Peyer's patch (tissue), 4 donors: Measurements from ENCODE around the gene ADAMTSL3. TPM values are rescaled to one million over a fixed set of nuclear protein-coding genes. Genes with fewer than 3 reads are reported as not detected.
A peak's percentile ranks its signal among the peaks of the same experiment; 100 is the strongest.

Source experiments
- DNase-seq, 3 donors: peaks; one replicate each; pipeline ENCODE4 v3.0.0-alpha.2; 2017 to 2019
- H3K27ac ChIP-seq, 4 donors: fragments of 200-600 bp; sonication (generic); one replicate each; pipeline ENCODE4 v1.5.1; 2016 to 2019
- H3K27me3 ChIP-seq, 2 donors: fragments of 200-600 bp; sonication (generic); one replicate each; pipeline ENCODE4 v1.5.1; 2019
- H3K36me3 ChIP-seq, 3 donors: fragments of 200-600 bp; sonication (generic); one replicate each; pipeline ENCODE4 v1.5.1; 2016 to 2019
- H3K4me1 ChIP-seq, 4 donors: fragments of 200-600 bp; sonication (generic); one replicate each; pipeline ENCODE4 v1.5.1; 2016 to 2019
- H3K4me3 ChIP-seq, 4 donors: fragments of 200-600 bp; sonication (generic); 1 replicate in 3 of 4; 2 replicates in 1 of 4; pipeline ENCODE4 v1.5.1; 2016 to 2019; ENCODE audit warnings: mild to moderate bottlenecking in 1 of 4
- H3K9me3 ChIP-seq, 4 donors: fragments of 200-600 bp; sonication (generic); one replicate each; pipeline ENCODE4 v1.5.1; 2016 to 2019; ENCODE audit warnings: mild to moderate bottlenecking in 1 of 4
- POLR2A ChIP-seq, 2 donors: fragments of 450-650 bp; IDR thresholded peaks; one replicate each; pipeline ENCODE4 v1.5.1; 2017; ENCODE audit warnings: antibody characterized with exemption in 2 of 2, mild to moderate bottlenecking in 2 of 2, moderate library complexity in 2 of 2
- total RNA-seq, 4 donors: library from RNA; depleted of rRNA; stranded (reverse); fragments of >200 nt; gene quantifications; one replicate each; pipeline ENCODE4 v1.1.0, GENCODE V29; 2016
- TF ChIP-seq, protein P1 (sequence below), 6 experiments: fragments of 450-650 bp in 4 of 6; fragments of 200-600 bp in 2 of 6; sonication (generic) in 1 of 6; IDR thresholded peaks; one replicate each; pipeline ENCODE4 v1.5.1; 2017 to 2019; ENCODE audit warnings: antibody characterized with exemption in 6 of 6, mild to moderate bottlenecking in 3 of 6, moderate library complexity in 1 of 6

ADAMTSL3 gene
- total RNA-seq, 4 donors from 2014 or later, result 0.94 to 9.1 (median 2.8) TPM

- H3K4me3 ChIP-seq, result no peak overlapping the region
- H3K4me1 ChIP-seq, result no peaks in the 10 kb centered on the region
- no peak for TF ChIP-seq POLR2A (IDR thresholded peaks at IDR 0.05)
- TF ChIP-seq, protein P1, sequence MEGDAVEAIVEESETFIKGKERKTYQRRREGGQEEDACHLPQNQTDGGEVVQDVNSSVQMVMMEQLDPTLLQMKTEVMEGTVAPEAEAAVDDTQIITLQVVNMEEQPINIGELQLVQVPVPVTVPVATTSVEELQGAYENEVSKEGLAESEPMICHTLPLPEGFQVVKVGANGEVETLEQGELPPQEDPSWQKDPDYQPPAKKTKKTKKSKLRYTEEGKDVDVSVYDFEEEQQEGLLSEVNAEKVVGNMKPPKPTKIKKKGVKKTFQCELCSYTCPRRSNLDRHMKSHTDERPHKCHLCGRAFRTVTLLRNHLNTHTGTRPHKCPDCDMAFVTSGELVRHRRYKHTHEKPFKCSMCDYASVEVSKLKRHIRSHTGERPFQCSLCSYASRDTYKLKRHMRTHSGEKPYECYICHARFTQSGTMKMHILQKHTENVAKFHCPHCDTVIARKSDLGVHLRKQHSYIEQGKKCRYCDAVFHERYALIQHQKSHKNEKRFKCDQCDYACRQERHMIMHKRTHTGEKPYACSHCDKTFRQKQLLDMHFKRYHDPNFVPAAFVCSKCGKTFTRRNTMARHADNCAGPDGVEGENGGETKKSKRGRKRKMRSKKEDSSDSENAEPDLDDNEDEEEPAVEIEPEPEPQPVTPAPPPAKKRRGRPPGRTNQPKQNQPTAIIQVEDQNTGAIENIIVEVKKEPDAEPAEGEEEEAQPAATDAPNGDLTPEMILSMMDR (IDR thresholded peaks at IDR 0.05), result no peak
- no peak overlapping the region for H3K27ac ChIP-seq
- H3K27me3 ChIP-seq, result no peaks in the 10 kb centered on the region
- H3K9me3 ChIP-seq, result no peaks in the 10 kb centered on the region
- no peak for DNase-seq
- H3K36me3 ChIP-seq, result no peaks in the 10 kb centered on the region
Observed at GRCh38 chr15:83688201-83688600, 34.3 kb downstream of the ADAMTSL3 start.

DNA sequence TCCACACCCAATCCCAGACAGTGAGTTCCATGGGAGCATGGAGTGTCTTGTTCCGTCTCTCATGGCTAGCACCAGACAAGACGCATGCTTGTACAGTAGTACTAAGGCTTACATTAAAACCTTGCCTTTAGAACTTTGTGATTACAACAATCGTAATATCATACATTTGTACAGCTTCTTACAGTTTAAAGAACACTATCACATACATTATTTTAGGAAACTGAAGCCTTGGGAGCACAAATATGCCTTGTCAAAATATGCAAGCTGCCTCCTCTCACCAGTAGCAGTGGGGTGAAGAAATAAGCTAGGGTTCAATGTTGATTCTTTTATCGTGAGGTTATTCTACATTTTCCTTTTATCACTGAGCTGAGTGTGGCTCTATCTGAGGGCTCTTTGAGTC is 36.8 kb downstream of the ADAMTSL3 start:
- DNase-seq, result no peak
- H3K4me3 ChIP-seq, result no peak overlapping the region
- no peaks in the 10 kb centered on the region for H3K27me3 ChIP-seq
- H3K27ac ChIP-seq, result no peak overlapping the region
- no peaks in the 10 kb centered on the region for H3K36me3 ChIP-seq
- no peaks in the 10 kb centered on the region for H3K4me1 ChIP-seq
- TF ChIP-seq, protein P1 (IDR thresholded peaks at IDR 0.05), result no peak
- TF ChIP-seq POLR2A (IDR thresholded peaks at IDR 0.05), result no peak
- H3K9me3 ChIP-seq, result no peaks in the 10 kb centered on the region

GRCh38 chr15:83692746-83693581 is 39.0 kb downstream of the ADAMTSL3 start:
- no peak for DNase-seq
- TF ChIP-seq, protein P1 (IDR thresholded peaks at IDR 0.05), result no peak
- TF ChIP-seq POLR2A (IDR thresholded peaks at IDR 0.05), result no peak
- no peak overlapping the region for H3K4me3 ChIP-seq
- H3K9me3 ChIP-seq, result no peaks in the 10 kb centered on the region
- H3K27me3 ChIP-seq, result no peaks in the 10 kb centered on the region
- H3K4me1 ChIP-seq, result no peaks in the 10 kb centered on the region
- peak overlapping the region in 1 of 4 donors; percentile 47 for H3K27ac ChIP-seq
- H3K36me3 ChIP-seq, result no peaks in the 10 kb centered on the region

DNA sequence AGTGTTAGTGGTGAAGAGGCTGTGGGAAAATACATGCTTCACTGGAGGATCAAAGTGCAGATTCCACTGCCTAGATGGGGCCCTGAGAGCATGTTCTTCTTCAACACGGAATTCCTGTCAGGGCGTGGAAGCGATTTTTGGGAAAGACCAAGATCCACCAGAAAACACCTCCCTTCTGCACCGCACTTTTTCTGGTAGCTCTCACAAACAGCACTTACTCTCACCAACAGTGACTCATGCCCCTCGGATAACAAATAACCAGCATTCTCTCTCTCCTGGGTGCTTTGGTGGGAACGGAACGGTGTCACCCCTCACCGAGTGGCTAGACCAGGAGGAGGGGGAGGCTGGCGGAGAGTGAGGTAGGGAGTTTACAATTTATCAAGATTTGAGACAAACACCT is 40.1 kb downstream of the ADAMTSL3 start:
- H3K9me3 ChIP-seq, result no peaks in the 10 kb centered on the region
- no peak for DNase-seq
- TF ChIP-seq, protein P1 (IDR thresholded peaks at IDR 0.05), result no peak
- no peak for TF ChIP-seq POLR2A (IDR thresholded peaks at IDR 0.05)
- no peaks in the 10 kb centered on the region for H3K4me1 ChIP-seq
- no peaks in the 10 kb centered on the region for H3K27me3 ChIP-seq
- H3K4me3 ChIP-seq, result no peak overlapping the region
- H3K36me3 ChIP-seq, result no peaks in the 10 kb centered on the region
- H3K27ac ChIP-seq, result peak overlapping the region in 1 of 4 donors; percentile 47

GRCh38 chr15:83694536-83694935 is 40.6 kb downstream of the ADAMTSL3 start:
- Histone ChIP-seq H3K4me1 (no peaks in the 10 kb centered on the region), H3K9me3 (no peaks in the 10 kb centered on the region), H3K27ac (peak overlapping the region in 1 of 4 donors; percentile 47), H3K27me3 (no peaks in the 10 kb centered on the region), H3K36me3 (no peaks in the 10 kb centered on the region), H3K4me3 (no peak overlapping the region)
- no peak for DNase-seq
- TF ChIP-seq POLR2A (IDR thresholded peaks at IDR 0.05), result no peak

DNA sequence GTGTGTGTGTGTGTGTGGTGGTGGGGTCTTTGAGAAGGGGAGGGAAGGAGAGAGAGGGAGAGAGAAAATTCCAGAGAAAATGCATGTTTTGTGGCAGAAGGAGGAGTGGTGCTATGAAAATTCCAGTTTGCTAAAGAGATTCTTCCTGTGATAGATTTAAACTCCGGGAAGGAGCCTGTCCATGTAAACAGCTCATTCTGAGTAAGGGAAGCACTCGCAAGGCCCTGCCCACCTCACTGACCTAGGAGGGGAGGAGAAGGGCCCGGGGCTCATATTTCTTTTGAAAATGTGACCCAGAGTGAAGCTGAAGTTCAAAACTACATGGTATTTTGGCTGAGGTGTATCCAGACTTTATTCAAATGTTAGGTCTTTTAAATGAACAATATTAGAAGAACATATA is 41.3 kb downstream of the ADAMTSL3 start:
- Histone ChIP-seq H3K4me3 (no peak overlapping the region), H3K9me3 (no peaks in the 10 kb centered on the region), H3K4me1 (no peaks in the 10 kb centered on the region), H3K36me3 (no peaks in the 10 kb centered on the region), H3K27me3 (no peaks in the 10 kb centered on the region), H3K27ac (peak overlapping the region in 1 of 4 donors; percentile 47)
- no peak for DNase-seq
- TF ChIP-seq, protein P1 (IDR thresholded peaks at IDR 0.05), result no peak
- TF ChIP-seq POLR2A (IDR thresholded peaks at IDR 0.05), result no peak
